Activated naive CD4-positive, alpha-beta T cell treated with anti-CD3 and anti-CD28 coated beads, Interleukin-2, amount 10 ng/mL, durations not matched to agents 7 days and 5 days (primary cell): ENCODE results near the gene EIF2S3.
"Not testable (repeated sequence)": the region's sequence is repeated elsewhere in the genome, so short reads cannot be mapped to it uniquely, and the experiment has no call there.

Experiments
- CTCF ChIA-PET: fragments of 350-600 bp; sonication (Branson Sonifier 250); formaldehyde crosslinking; loops from one replicate; lab custom pipeline; 2021; ENCODE audit warnings: antibody characterized with exemption; lab: Charles Lee
- DNase-seq: peaks from one replicate; pipeline ENCODE4 v3.0.0-alpha.2; 2020
- H3K27ac Mint-ChIP-seq: one replicate; pipeline ENCODE4 v1.8.0; 2021; ENCODE audit warnings: mild to moderate bottlenecking, moderate library complexity, mixed read lengths
- H3K27me3 Mint-ChIP-seq: one replicate; pipeline ENCODE4 v1.8.0; 2021; ENCODE audit warnings: mild to moderate bottlenecking, mixed read lengths
- H3K36me3 Mint-ChIP-seq: one replicate; pipeline ENCODE4 v1.8.0; 2021; ENCODE audit warnings: mixed read lengths
- H3K4me1 Mint-ChIP-seq: one replicate; pipeline ENCODE4 v1.8.0; 2021; ENCODE audit warnings: mixed read lengths
- H3K4me3 Mint-ChIP-seq: one replicate; pipeline ENCODE4 v1.8.0; 2021; ENCODE audit warnings: mild to moderate bottlenecking, moderate library complexity, mixed read lengths
- H3K9me3 Mint-ChIP-seq: one replicate; pipeline ENCODE4 v1.8.0; 2021; ENCODE audit warnings: mixed read lengths

EIF2S3 gene

DNA sequence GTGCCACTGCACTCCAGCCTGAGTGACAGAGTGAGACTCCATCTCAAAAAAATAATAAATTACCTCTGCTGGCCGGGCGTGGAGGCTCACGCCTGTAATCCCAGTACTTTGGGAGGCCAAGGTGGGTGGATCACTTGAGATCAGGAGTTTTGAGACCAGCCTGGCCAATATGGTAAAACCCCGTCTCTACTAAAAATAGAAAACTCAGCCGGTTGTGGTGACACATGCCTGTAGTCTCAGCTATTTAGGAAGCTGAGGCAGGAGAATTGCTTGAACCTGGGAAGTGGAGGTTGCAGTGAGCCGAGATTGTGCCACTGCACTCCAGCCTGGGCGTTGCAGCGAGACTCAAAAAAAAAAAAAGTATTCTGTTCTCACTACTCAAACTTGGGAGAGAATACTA lies 25.5 kb downstream of the EIF2S3 start:
- DNase-seq, H3K9me3 Mint-ChIP-seq, H3K27me3 Mint-ChIP-seq, H3K4me3 Mint-ChIP-seq, H3K27ac Mint-ChIP-seq, CTCF ChIA-PET: not testable (repeated sequence)
- Mint-ChIP-seq H3K4me1 (peaks cover 13% of the 10 kb centered on the region), H3K36me3 (peaks cover 18% of the 10 kb centered on the region)

DNA sequence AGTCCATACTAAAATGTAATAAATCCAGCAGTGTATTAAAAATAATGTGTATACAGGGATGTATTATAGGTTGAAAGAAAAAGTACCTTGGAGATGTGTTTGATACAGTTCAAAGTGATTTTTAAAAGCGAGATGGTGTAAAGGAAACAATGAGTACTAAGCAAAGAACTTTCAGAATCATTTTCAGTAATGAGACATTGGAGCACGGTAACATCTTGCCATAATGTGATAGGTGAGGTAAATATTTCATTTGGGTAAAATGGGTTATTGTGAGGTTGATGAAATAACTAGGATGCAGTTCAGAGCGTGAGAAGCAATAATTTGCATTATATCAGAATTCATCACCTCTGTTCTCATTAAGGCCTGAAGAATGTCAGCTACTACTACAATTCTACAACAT lies 25.9 kb downstream of the EIF2S3 start:
- no peak overlapping the region for H3K4me3 Mint-ChIP-seq
- CTCF ChIA-PET: interaction anchor here (1.5 kb wide), 1 partner anchor 65 kb away, joined by 5 read pairs; no protein-coding TSS in a partner anchor
- H3K27ac Mint-ChIP-seq: no peak overlapping the region
- DNase-seq: no peak
- peaks cover 16% of the 10 kb centered on the region for H3K36me3 Mint-ChIP-seq
- no peaks in the 10 kb centered on the region for H3K9me3 Mint-ChIP-seq
- no peaks in the 10 kb centered on the region for H3K27me3 Mint-ChIP-seq
- H3K4me1 Mint-ChIP-seq: peaks cover 13% of the 10 kb centered on the region

DNA sequence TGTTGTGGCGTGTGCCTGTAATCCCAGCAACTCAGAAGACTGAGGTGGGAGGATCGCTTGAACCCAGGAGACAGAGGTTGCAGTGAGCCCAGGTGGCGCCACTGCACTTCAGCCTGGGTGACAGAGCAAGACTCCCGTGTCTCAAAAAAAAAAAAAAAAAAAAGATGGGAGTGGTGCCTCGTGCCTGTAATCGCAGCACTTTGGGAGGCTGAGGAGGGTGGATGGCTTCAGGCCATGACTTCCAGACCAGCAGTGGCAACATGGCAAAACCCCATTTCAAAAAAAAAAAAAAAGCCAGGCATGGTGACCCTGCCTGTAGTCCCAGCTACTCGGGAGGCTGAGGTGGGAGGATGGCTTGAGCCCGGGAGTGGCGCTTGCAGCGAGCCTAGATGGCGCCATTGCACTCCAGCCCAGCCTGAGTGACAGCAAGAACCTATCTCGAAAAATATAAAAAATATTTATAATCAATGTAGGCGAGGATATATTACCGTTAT lies 27.0 kb downstream of the EIF2S3 start:
- no peak overlapping the region for H3K27ac Mint-ChIP-seq
- no peaks in the 10 kb centered on the region for H3K9me3 Mint-ChIP-seq
- H3K4me1 Mint-ChIP-seq: peaks cover 13% of the 10 kb centered on the region
- CTCF ChIA-PET: interaction anchor here (1.1 to 1.5 kb wide), 2 partner anchors 9 to 64 kb away, joined by 3 to 5 read pairs; no protein-coding TSS in a partner anchor
- H3K27me3 Mint-ChIP-seq: no peaks in the 10 kb centered on the region
- no peak overlapping the region for H3K4me3 Mint-ChIP-seq
- peaks cover 8% of the 10 kb centered on the region for H3K36me3 Mint-ChIP-seq
- DNase-seq: peak; percentile 71

DNA sequence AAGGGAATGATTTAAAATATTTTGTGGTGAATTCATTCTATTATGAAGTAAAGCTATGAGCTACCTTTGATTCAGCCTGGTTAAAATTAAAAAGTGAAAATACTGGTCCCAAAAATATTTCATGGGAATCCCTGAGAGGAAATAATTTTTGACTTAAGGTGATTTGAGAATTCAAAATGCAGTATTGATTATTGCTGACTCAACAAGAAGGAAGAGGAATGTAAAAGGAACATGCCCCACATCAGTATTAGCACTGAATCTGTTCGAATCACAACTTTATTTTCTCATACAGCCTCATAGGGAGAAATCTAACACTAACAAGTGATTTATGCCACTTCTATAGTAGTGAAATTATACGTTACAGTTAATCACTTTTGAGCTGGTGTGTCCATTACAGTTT lies 27.7 kb downstream of the EIF2S3 start:
- Mint-ChIP-seq H3K27me3 (no peaks in the 10 kb centered on the region), H3K9me3 (no peaks in the 10 kb centered on the region), H3K36me3 (peaks cover 7% of the 10 kb centered on the region), H3K4me1 (peaks cover 13% of the 10 kb centered on the region), H3K4me3 (no peak overlapping the region), H3K27ac (no peak overlapping the region)
- no peak for DNase-seq
- CTCF ChIA-PET: interaction anchor here (1.1 kb wide), 2 partner anchors 8 to 151 kb away, joined by 3 to 4 read pairs; no protein-coding TSS in a partner anchor

DNA sequence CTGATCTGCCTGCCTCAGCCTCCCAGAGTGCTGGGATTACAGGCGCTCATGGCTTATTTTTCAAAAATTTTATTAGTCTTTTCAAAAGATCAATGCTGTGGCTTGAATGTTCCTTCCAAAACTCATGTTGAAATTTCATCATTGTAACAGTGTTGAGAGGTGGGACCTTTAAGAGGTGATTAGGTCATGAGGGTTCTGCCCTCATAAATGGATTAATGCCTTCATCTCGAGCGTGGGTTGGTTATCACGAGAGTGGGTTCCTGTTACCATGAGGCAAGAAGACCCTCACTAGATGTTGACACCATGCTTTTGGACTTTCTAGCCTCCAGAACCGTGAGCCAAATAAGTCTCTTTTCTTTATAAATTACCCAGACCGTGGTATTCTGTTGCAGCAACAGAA lies 30.3 kb downstream of the EIF2S3 start:
- H3K4me1 Mint-ChIP-seq: peaks cover 9% of the 10 kb centered on the region
- no peaks in the 10 kb centered on the region for H3K9me3 Mint-ChIP-seq
- H3K36me3 Mint-ChIP-seq: no peaks in the 10 kb centered on the region
- CTCF ChIA-PET: no interaction called here
- H3K27ac Mint-ChIP-seq: no peak overlapping the region
- H3K27me3 Mint-ChIP-seq: no peaks in the 10 kb centered on the region
- DNase-seq: no peak
- no peak overlapping the region for H3K4me3 Mint-ChIP-seq

DNA sequence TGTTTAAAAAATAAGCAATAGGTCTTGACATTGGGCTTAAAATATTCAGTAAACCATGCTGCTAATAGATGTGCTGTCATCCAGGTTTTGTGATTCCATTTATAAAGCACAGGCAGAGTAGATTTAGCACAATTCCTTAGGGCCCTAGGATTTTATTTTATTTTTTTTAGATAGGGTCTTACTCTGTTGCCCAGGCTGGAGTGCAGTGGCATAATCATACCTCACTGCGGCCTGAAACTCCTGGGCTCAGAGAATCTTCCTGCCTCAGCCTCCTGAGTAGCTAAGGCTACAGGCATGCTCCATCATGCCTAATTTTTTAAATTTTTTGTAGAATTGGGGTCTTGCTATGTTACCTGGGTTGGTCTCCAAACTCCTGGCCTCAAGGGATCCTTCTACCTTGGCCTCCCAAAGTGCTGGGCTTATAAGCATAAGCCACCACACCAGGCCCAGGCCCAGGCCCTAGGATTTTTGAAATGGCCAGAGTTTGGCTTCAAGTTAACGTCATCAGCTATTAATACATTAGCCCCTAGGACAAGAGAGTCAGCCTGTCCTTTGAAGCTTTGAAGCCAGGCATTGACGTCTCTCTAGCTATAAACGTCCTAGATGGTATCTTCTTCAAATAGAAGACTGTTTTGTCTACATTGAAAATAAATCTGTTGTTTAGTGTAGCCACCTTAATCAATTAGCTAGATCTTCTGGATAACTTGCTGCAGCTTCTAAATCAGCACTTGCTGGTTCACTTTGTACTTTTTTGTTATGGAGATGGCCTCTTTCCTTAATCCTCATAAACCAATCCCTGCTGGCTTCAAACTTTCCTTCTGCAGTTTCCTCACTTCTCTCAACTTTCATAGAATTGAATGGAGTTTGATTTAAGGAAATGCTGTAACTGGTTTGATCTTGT lies 35.8 kb downstream of the EIF2S3 start:
- Mint-ChIP-seq H3K36me3 (no peaks in the 10 kb centered on the region), H3K4me3 (no peak overlapping the region), H3K27me3 (no peaks in the 10 kb centered on the region), H3K27ac (no peak overlapping the region), H3K4me1 (no peaks in the 10 kb centered on the region), H3K9me3 (no peaks in the 10 kb centered on the region)
- DNase-seq: no peak
- CTCF ChIA-PET: interaction anchor here (1.1 kb wide), 1 partner anchor 9 kb away, joined by 3 read pairs; no protein-coding TSS in a partner anchor

DNA sequence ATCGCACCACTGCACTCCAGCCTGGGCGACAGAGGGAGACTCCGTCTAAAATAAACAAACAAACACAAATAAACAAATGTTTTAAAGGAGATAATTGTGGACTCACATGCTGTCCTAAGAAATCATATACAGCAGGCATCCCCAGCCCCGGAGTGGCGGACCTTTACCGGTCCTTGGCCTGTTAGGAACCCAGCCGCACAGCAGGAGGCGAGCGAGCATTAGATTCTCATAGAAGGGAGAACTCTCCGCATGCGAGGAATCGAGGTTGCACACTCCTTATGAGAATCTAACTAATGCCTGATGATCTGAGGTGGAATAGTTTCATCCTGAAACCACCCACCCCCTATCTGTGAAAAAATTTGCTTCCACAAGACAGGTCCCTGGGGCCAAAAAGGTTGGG lies 39.0 kb downstream of the EIF2S3 start:
- Mint-ChIP-seq H3K36me3 (no peaks in the 10 kb centered on the region), H3K4me3 (no peak overlapping the region), H3K4me1 (no peaks in the 10 kb centered on the region), H3K9me3 (no peaks in the 10 kb centered on the region), H3K27me3 (no peaks in the 10 kb centered on the region), H3K27ac (no peak overlapping the region)
- DNase-seq: no peak
- CTCF ChIA-PET: no interaction called here

DNA sequence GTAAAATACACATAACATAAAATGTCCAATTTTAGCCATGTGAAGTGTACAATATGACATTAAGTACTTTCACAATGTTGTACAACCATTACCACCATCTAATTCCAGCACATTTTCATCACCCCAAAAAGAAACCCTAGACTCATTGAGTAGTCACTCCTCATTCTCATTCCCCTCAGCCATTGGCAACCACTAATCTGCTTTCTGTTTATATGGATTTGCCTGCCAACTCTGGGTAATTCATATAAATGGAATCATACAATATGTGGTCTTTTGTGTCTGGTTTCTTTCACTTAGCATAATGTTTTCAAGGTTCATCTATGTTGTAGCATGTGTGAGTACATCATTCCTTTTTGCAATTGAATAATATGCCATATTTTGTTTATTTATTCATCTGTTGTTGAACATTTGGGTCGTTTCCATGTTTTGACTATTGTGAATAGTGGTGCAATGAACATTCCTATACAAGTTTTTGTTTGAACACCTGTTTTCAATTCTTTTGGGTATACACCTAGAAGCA lies 43.0 kb downstream of the EIF2S3 start:
- no peak for DNase-seq
- Mint-ChIP-seq H3K27ac (no peak overlapping the region), H3K27me3 (no peaks in the 10 kb centered on the region), H3K9me3 (no peaks in the 10 kb centered on the region), H3K4me1 (peaks cover 5% of the 10 kb centered on the region), H3K4me3 (no peak overlapping the region), H3K36me3 (no peaks in the 10 kb centered on the region)
- CTCF ChIA-PET: no interaction called here

DNA sequence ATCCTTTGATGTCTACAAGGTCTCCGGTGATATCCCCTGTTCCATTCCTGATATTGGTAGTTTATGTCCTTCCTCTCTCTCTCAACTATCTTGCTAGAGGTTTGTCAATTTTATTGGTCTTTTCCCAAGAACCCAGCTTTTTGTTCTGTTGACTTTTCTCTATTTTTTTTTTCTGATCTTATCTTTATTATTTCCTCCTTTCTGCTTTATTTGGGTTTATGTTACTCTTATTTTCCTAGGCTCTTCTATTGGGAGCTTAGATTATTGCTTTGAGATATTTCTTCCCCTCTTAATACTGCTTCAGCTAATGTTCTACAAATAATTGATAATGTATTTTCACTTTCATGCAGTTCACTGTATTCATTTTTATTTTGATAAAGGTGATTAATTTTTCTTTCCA lies 44.2 kb downstream of the EIF2S3 start:
- no peak for DNase-seq
- no peak overlapping the region for H3K27ac Mint-ChIP-seq
- CTCF ChIA-PET: no interaction called here
- H3K36me3 Mint-ChIP-seq: no peaks in the 10 kb centered on the region
- no peaks in the 10 kb centered on the region for H3K9me3 Mint-ChIP-seq
- H3K4me3 Mint-ChIP-seq: no peak overlapping the region
- H3K4me1 Mint-ChIP-seq: peaks cover 5% of the 10 kb centered on the region
- H3K27me3 Mint-ChIP-seq: no peaks in the 10 kb centered on the region

DNA sequence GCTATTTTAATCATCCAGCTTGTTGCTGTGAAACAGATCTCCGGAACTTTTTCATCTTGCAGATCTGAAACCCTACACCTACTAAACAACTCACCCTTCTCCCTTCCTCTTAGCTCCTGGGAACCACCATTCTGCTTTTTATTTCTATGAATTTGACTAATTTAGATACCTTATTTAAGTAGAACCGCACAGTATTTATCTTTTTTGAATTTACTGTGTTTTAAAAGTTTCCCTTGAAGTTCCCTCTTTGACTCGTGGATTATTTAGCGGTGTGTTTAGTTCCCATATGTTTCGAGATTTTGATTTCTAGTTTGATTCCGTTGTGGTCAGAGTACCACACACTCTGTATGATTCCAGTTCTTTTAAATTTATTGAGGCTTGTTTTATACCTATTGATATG lies 44.6 kb downstream of the EIF2S3 start:
- no peak for DNase-seq
- no peaks in the 10 kb centered on the region for H3K36me3 Mint-ChIP-seq
- H3K27ac Mint-ChIP-seq: no peak overlapping the region
- no peaks in the 10 kb centered on the region for H3K27me3 Mint-ChIP-seq
- no peak overlapping the region for H3K4me3 Mint-ChIP-seq
- CTCF ChIA-PET: no interaction called here
- H3K4me1 Mint-ChIP-seq: peaks cover 5% of the 10 kb centered on the region
- H3K9me3 Mint-ChIP-seq: no peaks in the 10 kb centered on the region

DNA sequence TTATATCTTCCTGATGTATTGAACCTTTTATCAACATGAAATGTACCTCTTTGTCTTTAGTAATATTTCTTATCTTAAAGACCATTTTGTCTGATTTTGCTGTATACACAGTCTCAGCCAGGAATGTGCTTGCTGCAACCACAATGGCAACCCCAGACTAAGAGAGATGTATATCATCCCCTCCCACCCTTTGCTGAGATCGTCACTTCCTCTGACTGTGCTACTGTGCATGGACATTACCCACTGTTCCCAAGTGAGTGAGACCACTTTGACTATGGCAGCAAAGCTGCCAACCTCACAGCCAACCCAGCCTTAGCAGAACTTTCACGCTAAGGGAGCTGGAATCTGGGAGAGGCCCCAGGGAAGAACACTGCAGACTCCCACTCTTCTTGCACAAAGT lies 46.0 kb downstream of the EIF2S3 start:
- H3K36me3 Mint-ChIP-seq: no peaks in the 10 kb centered on the region
- H3K9me3 Mint-ChIP-seq: no peaks in the 10 kb centered on the region
- H3K27me3 Mint-ChIP-seq: no peaks in the 10 kb centered on the region
- no peak overlapping the region for H3K27ac Mint-ChIP-seq
- CTCF ChIA-PET: no interaction called here
- DNase-seq: no peak
- H3K4me1 Mint-ChIP-seq: peaks cover 5% of the 10 kb centered on the region
- H3K4me3 Mint-ChIP-seq: no peak overlapping the region

DNA sequence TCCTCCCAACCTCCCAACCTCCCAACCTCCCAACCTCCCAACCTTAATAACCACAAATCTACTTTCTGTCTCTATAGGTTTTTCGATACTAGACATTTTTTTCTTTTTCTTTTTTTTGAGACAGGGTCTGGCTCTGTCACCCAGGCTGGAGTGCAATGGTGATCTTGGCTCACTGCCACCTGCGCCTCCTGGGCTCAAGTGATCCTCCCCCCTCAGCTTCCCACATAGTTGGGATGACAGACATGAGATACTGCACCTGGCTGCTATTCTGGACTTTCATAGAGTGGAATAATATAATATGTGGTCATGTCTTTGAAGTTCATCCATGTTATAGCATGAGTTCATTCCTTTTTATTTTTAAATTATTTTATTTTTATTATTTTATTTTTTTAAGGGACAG lies 55.3 kb downstream of the EIF2S3 start:
- CTCF ChIA-PET: interaction anchor here (0.6 kb wide), 1 partner anchor 167 kb away, joined by 3 read pairs; no protein-coding TSS in a partner anchor
- H3K27me3 Mint-ChIP-seq: no peaks in the 10 kb centered on the region
- no peaks in the 10 kb centered on the region for H3K9me3 Mint-ChIP-seq
- H3K36me3 Mint-ChIP-seq: no peaks in the 10 kb centered on the region
- no peak overlapping the region for H3K4me3 Mint-ChIP-seq
- no peak overlapping the region for H3K27ac Mint-ChIP-seq
- no peaks in the 10 kb centered on the region for H3K4me1 Mint-ChIP-seq
- DNase-seq: no peak

DNA sequence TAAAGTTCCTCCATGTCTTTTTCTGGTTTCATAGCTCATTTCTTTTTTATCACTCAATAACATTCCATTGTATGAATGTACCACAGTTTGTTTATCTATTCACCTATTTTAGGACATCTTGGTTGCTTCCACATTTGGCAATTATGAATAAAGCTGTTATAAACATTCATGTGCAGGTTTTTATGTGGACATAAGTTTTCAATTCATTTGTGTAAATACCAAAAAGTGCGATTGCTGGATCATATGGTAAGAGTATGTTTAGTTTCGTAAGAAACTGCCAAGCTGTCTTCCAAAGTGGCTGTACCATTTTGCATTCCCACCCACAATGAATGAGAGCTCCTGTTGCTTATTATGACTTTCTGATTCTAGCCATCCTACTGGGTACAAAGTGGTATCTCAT lies 58.4 kb downstream of the EIF2S3 start:
- Mint-ChIP-seq H3K9me3 (no peaks in the 10 kb centered on the region), H3K4me1 (no peaks in the 10 kb centered on the region), H3K4me3 (no peak overlapping the region), H3K27ac (no peak overlapping the region), H3K36me3 (no peaks in the 10 kb centered on the region), H3K27me3 (no peaks in the 10 kb centered on the region)
- no peak for DNase-seq
- CTCF ChIA-PET: no interaction called here

DNA sequence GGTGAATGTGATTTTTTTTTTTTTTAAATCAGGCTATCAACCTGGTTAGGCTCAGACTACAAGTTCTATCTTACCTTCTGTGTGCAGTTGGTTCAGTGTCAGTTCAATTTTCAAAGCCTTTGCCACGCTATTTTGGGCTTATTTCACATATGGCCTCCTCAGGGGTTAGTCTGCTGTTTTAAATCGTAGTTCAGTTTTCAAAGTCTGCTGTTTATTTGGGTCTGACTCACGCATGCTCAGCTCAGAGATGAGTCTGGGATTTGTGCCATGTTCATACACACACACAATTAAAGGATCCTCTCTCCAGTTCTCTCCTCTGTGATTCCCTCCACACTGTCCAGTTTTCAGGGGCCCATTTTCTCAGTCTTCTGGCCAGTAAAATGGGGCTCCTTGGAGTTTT lies 62.5 kb downstream of the EIF2S3 start:
- CTCF ChIA-PET: no interaction called here
- H3K9me3 Mint-ChIP-seq: no peaks in the 10 kb centered on the region
- no peaks in the 10 kb centered on the region for H3K27me3 Mint-ChIP-seq
- H3K27ac Mint-ChIP-seq: no peak overlapping the region
- H3K4me3 Mint-ChIP-seq: no peak overlapping the region
- H3K36me3 Mint-ChIP-seq: no peaks in the 10 kb centered on the region
- H3K4me1 Mint-ChIP-seq: no peaks in the 10 kb centered on the region
- no peak for DNase-seq
